OCI-M2 (cell line): Measurements from ENCODE around the gene TPTE2.
"Not testable (repeated sequence)": the region's sequence is repeated elsewhere in the genome, so short reads cannot be mapped to it uniquely, and the experiment has no call there.

Source experiments
- DNase-seq: peaks from one replicate; lab custom pipeline; 2025; ENCODE audit not compliant: unreplicated experiment; lab: John Stamatoyannopoulos, UW

Gene TPTE2

DNA sequence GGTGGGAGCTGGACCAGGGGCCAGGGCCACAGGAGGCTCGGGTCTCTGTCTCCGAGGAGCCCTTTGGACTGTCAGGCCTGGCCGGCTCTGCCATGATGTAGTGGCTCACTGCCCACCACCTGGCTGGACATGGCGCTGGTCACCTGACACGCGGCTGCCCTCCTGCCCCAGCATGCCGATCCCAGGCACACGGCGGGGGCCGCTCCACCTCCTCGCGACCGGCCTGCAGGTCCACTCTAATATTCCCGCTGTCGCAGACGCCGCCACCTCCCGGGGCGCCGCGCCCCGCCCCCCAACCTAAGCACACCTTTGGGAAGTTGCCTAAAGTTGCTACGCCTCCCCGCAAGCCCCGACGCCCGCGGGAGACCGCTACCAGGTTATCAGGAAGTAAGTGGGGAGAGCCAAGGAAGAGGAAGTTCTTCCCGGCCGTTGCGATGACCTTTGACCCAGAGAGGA is at the start of gene TPTE2:
Gene TPTE2, minus strand, starts transcription at position 406 of the 456 bp plus-strand sequence. CDS start 58,298 bp downstream, outside the sequence.
- DNase-seq = not testable (repeated sequence)

DNA sequence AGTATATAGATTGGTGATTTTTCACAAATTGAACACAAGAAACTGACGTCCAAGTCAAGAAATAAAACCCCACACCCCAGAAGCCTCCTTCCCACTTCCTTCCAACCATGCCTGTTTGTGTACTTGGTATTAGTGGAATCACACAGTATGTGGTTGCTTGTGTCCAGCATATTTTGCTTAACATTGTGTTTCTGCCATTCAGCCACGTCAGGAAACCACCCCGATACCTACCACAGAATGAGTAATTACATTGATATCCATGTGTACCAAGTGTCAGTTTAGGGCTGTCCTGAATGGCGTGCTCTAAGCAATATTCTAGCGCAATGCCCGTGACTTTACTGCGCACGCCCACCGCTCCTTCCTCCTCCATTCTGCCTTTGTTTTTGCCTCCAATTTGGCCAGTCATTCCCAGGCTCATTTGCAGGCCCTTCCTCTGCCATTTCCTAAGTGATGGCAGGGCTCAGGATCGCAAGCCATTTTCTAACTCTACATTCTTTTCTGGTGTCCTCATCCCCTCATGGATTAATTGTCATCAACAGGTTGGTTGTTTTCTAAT is 46.3 kb upstream of the TPTE2 start:
- DNase-seq = no peak

GRCh38 chr13:19606737-19607136 is 45.4 kb upstream of the TPTE2 start:
- no peak for DNase-seq

GRCh38 chr13:19606152-19606551 is 44.8 kb upstream of the TPTE2 start:
- DNase-seq = no peak

GRCh38 chr13:19605161-19605955 is 44.0 kb upstream of the TPTE2 start:
- no peak for DNase-seq

GRCh38 chr13:19604306-19604705 is 43.0 kb upstream of the TPTE2 start:
- no peak for DNase-seq

DNA sequence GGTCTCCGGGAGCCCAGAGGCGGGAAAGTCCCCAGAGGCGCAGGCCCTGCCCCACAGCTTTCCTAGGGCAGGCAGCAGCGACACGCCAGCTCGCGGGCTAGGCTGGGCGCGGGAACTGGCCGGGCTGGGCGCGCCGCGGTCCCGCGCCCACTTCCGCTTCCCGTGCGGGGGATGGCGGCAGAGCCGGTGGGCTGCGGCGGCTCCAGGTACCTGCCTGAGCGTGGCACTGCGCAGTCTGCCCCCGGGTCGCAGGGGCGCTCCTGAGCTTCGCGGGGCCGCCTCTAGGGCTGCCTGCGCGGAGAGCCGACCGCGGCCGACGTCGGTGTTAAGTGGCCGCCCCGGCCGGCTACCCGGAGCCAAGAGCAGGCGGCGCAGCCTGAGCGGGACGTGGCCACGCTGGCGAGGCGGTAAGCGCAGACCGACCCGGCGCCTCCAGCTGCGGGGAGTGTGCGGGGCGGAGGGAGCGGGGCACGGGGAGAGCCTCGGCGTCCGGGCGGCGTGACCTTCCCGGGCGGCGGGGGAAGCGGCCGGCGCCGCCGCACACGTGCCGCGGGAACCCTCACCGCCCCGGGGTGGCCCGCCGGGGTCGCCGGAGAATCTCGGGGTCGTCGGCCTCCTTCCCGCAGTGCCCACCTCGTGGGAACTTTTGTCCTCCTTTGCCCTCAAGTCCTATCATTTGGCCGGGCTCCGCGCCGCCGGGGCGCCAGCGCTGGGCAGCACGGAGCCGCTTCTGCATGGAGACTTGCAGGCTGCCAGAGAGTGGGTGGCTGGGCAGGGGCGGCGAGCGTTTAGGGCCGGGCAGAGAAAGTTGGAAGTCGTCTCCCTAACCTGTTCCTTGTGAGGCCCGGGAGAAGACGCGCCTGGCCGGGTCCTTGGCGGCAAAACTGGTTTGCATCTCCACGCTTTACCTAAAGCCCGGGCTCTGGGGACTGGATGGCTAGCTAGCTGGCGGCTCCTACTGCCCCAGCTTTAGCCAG is 40.7 kb upstream of the TPTE2 start:
- DNase-seq = no peak

DNA sequence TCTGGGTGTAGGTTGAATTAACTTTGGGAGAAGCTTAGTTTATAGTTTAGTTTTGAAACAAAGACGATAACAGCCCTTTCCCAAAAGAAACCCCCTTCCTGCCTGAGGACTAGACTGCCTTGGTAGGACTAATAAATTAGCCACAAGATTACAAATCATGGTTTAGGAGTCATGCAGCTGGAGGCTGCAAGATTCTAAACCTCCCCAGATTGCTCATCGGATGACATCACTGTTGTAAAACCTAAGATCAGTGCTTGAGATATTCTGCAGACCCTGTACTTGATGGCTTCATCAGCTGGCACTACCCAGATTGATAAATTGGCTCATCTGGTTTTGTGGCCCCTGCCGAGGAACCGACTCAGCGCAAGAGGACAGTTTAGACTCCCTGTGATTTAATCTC is 36.2 kb upstream of the TPTE2 start:
- DNase-seq = no peak

- DNase-seq = no peak
These were observed 35.6 kb upstream of the TPTE2 start for GRCh38 chr13:19596960-19597361.

DNA sequence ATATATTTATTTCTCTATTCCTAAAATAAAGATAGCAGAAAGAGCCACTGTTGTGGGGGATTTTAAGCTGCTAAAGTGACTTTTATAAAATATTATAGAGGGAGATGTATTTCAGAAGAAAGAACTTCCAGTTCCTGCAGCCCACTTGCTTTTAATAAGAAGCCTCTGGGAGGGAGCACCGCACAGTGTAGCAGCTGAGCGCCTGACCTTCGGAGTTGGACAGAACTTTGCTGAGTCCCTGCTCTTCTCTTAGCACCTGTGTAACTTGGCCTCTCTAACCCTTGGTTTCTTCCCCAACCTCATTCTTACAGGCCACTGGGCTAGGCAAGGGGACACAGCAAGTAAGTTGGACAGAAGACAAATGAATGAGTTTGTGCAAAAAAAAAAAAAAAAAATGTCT is 34.8 kb upstream of the TPTE2 start:
- no peak for DNase-seq

DNA sequence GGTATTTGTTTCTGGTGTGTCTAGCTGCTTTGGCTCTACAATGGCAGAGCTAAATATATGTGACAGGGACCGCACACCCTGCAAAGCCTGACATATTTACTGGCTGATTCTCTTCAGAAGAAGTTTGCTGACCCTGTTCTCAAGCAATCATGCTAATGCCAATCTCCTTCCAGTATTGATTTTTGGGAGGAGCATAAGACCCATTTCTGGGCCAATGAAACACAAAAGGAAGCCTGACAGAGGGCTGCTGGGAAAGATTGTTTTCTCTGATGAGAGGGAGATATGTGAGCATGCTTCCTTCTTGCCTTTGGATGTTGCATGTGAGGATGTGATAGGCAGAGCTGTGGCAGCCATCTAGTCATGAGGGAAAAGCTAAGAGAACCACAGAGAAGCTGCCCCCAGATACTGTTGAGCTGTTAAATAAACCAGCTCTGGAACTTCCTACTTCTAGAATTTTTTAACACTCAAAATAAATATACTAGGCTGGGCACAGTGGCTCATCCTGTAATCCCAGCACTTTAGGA is 31.4 kb upstream of the TPTE2 start:
- DNase-seq = no peak

- DNase-seq = no peak
These were observed 30.5 kb upstream of the TPTE2 start for GRCh38 chr13:19591864-19592263.

- no peak for DNase-seq
These were observed 29.1 kb upstream of the TPTE2 start for GRCh38 chr13:19590423-19590822.

- no peak for DNase-seq
These were observed 28.0 kb upstream of the TPTE2 start for GRCh38 chr13:19589312-19589711.

GRCh38 chr13:19587635-19588300 is 26.4 kb upstream of the TPTE2 start:
- DNase-seq = no peak

DNA sequence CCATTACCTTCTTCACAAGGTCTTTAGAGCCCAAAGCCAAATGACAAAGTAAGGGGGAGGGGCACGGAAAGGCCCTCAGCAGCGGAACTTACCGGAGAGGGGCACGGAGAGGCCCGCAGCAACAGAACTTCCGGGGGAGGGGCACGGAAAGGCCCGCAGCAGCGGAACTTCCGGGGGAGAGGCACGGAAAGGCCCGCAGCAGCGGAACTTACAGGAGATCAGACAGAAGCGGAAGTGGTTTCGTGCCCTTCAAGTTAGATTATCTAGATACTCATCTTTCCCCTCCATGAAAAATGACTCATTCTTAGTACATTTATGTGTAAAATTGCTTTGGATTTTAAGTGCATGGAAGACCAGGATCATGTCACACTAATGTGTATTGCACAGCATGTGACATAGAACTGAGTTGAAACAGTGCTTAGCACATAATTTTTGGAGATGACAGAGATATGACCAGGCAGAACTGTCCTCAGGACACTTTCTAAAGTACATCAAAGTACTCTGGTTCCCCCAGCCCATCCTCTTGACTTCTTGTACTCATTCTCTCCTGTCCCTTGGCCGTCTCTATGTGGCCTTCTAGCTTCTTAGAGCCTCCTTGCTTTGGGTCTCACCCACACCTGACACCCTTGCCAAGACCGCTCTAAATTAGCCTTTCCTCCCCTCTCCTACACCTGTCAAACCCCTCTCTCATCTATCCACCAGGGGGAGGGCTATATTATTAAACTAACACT is 25.7 kb upstream of the TPTE2 start:
- DNase-seq = no peak

DNA sequence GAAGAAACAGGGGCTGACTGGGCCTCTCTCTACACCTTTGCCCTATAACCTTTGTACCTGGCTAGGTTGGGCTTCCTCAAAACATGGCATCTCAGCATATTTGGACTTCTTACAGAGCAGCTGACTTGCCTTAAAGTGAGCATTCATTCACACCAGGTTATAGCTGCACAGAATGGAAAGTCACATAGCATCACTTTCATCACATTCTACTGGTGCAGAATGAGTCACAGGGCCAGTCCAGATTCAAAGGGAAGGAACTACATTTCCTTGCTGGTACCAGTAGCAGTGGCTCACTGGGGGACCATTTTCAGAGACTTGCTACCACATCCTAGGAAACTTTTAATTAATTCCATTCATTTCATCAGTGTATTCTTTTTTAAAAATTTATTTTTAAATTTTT is 20.3 kb upstream of the TPTE2 start:
- DNase-seq = no peak

GRCh38 chr13:19575230-19575629 is 13.9 kb upstream of the TPTE2 start:
- no peak for DNase-seq

GRCh38 chr13:19573120-19573716 is 11.9 kb upstream of the TPTE2 start:
- DNase-seq = no peak

DNA sequence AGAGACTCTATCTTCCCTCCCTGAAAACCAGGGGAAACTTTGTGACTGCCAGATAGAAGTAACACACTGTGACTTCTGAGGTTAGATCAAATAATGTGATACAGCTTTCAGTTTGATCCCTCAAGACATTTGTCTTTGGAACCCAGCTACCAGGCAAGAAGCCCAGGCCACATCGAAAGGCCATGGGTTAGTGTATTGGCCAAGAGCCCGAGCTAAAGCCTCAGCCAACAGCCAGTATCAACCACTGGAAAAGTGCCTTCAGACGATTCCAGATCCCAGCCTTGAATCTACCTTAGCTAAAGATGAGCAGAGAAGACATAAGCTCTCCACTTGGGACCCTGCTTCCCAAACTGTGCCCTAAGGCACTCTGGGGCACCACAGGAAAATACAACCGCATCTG is 10.9 kb upstream of the TPTE2 start:
- no peak for DNase-seq
